ENCODE measurements around the gene ABCA5. TPM values are rescaled to one million over a fixed set of nuclear protein-coding genes. Genes with fewer than 3 reads are reported as not detected.

ABCA5 gene
- total RNA-seq, 1 experiment from 2014 or later = 4.5 TPM

GRCh38 chr17:69350911-69351310 is 24.0 kb upstream of the ABCA5 start:
- Histone ChIP-seq H2BK15ac (ENCODE audit: low read depth, low read length) (no peak overlapping the region), H3K14ac (ENCODE audit: insufficient read depth, low read length) (no peak overlapping the region), H3K23ac (ENCODE audit: insufficient read length, low read depth, low read length) (no peak overlapping the region), H3K9me3 (ENCODE audit: control insufficient read depth, low read depth, low read length) (no peaks in the 10 kb centered on the region), H3K27me3 (ENCODE audit: insufficient read depth, low read length) (no peaks in the 10 kb centered on the region), H4K20me1 (ENCODE audit: control insufficient read depth, insufficient read depth, insufficient read length) (no peaks in the 10 kb centered on the region), H3K23me2 (ENCODE audit: insufficient read length, low read depth, low read length, poor library complexity, severe bottlenecking) (no peaks in the 10 kb centered on the region), H3K4ac (ENCODE audit: low read depth, low read length) (no peak overlapping the region), H3T11ph (ENCODE audit: low read length) (no peak overlapping the region), H3K79me2 (ENCODE audit: insufficient read depth, low read length) (no peaks in the 10 kb centered on the region), H4K8ac (replicated peaks; ENCODE audit: insufficient read length, low read depth, low read length) (no peak overlapping the region), H4K5ac (ENCODE audit: insufficient read length, low read depth, low read length) (no peak overlapping the region), H3K27ac (ENCODE audit: insufficient read length, low read depth, low read length) (no peak overlapping the region), H3K79me1 (ENCODE audit: insufficient read depth, low read depth, low read length, poor library complexity, severe bottlenecking) (no peaks in the 10 kb centered on the region), H3K4me2 (ENCODE audit: insufficient read depth, insufficient read length, low read length) (no peak overlapping the region), H3K56ac (ENCODE audit: insufficient read length, low read depth, low read length) (no peak overlapping the region), H4K91ac (ENCODE audit: insufficient read length, low read depth, low read length) (no peak overlapping the region), H3K9ac (ENCODE audit: extremely low read depth, insufficient read length, low read length) (no peak overlapping the region), H2AK5ac (ENCODE audit: insufficient read length, low read length) (no peak overlapping the region), H3K4me1 (ENCODE audit: insufficient read depth, low read length) (no peaks in the 10 kb centered on the region), H3K18ac (ENCODE audit: insufficient read length, low read depth, low read length) (no peak overlapping the region), H2BK120ac (ENCODE audit: low read depth, low read length, poor library complexity, severe bottlenecking) (no peak overlapping the region), H2BK12ac (ENCODE audit: insufficient read length, low read depth, low read length) (no peak overlapping the region), H2BK20ac (ENCODE audit: low read depth, low read length, poor library complexity, severe bottlenecking) (no peak overlapping the region), H2BK5ac (ENCODE audit: insufficient read length, low read length) (no peak overlapping the region), H2AFZ (ENCODE audit: low read length) (no peak overlapping the region)
- Mint-ChIP-seq H3K4me3 (no peak overlapping the region), H3K36me3 (ENCODE audit: insufficient read depth in 1 of 3, low read depth in 3 of 3) (no peaks in the 10 kb centered on the region; a peak in 1 of 7 replicates), H3K27ac (no peak overlapping the region), H3K27me3 (ENCODE audit: low read depth) (no peaks in the 10 kb centered on the region), H3K4me1 (peaks cover 4 to 10% of the 10 kb centered on the region in 2 experiments; a peak in 3 of 4 replicates), H3K9me3 (no peaks in the 10 kb centered on the region)
- no CpG with 5 or more reads among the region's 4 CpGs for WGBS (ENCODE audit: extremely low coverage, insufficient read length, low lambda C conversion rate)
- no peak for DNase-seq
- TF ChIP-seq, protein P1, sequence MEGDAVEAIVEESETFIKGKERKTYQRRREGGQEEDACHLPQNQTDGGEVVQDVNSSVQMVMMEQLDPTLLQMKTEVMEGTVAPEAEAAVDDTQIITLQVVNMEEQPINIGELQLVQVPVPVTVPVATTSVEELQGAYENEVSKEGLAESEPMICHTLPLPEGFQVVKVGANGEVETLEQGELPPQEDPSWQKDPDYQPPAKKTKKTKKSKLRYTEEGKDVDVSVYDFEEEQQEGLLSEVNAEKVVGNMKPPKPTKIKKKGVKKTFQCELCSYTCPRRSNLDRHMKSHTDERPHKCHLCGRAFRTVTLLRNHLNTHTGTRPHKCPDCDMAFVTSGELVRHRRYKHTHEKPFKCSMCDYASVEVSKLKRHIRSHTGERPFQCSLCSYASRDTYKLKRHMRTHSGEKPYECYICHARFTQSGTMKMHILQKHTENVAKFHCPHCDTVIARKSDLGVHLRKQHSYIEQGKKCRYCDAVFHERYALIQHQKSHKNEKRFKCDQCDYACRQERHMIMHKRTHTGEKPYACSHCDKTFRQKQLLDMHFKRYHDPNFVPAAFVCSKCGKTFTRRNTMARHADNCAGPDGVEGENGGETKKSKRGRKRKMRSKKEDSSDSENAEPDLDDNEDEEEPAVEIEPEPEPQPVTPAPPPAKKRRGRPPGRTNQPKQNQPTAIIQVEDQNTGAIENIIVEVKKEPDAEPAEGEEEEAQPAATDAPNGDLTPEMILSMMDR (conservative IDR thresholded peaks at IDR 0.05) = no peak

Data from H9 (cell line).